Nucleus accumbens (tissue), 56 donors: ENCODE measurements around the gene ACVR2B.
"Not testable (repeated sequence)": the region's sequence is repeated elsewhere in the genome, so short reads cannot be mapped to it uniquely, and the experiment has no call there.

Source experiments
- DNase-seq, 56 donors: peaks; one replicate each; lab custom pipeline; 2025; lab: John Stamatoyannopoulos, UW

The ACVR2B gene

DNA sequence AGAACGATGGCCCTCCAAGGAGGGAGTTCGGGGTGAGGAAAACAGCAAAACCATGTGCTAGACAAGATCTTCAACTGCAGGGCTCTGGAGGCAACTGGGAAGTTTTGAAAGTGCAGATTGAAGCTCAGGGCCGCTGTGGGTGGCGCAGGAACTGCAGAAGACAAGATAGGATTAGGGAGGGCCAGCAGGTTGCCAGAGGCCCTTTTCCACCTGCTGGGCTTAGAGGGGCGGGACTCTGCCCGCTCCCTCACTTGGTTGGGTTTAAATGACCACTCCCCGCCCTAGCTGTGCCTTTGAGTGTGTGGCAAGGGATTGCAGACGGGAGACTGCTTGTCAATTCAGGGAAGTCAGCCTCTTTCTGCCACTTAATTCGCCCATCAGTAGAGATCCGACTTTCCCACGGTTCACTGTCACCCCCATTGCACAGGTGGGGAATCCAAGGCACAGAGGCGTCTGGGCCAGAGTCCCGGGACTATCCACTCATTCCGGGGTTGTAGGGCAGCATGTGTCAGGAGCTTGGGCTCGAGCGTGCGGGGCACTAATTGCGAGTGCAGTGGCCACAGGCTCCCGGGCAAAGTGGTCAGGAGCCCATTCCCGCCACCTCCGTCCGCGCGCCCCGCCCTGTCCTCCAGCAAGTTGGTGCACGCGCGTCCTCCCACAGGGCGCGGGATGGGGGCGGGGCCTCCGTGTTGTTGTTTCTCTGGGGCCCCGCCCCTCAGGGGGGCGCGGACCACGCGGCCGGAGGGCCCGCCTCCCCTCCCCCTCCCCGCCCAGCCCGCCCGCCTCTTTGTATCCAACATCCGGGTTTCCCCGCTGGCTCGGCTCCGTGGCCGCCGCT is at the start of gene ACVR2B:
TSS of gene ACVR2B (plus strand) at position 816 of the 838 bp plus-strand sequence. CDS start 433 bp downstream, outside the sequence.
- peak in 55 of 56 donors; percentile 22 to 95 (median 82) for DNase-seq

DNA sequence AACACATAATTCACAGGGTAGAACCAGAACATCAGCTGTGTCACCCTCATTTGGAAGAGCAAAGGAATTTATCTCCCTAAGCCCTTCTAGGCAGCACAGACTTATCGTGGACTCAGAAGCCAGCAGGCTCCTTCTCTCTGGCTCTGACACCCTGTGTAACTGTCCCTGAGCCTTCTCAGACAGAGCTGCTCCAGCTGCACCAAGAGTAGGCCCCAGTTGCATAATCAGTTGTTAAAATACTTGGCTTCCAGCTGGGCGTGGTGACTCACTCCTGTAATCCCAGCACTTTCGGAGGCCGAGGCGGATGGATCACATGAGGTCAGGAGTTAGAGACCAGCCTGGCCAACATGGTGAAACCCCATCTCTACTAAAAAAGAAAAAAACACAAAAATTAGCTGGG is 49.4 kb upstream of the ACVR2B start:
- DNase-seq, result no peak

- DNase-seq, result no peak
These were observed 42.1 kb upstream of the ACVR2B start for GRCh38 chr3:38411591-38411990.

- DNase-seq, result not testable (repeated sequence)
These were observed 32.9 kb upstream of the ACVR2B start for GRCh38 chr3:38420758-38421157.

- DNase-seq, result no peak
These were observed 31.9 kb upstream of the ACVR2B start for GRCh38 chr3:38421679-38422336.

GRCh38 chr3:38426798-38427426 is 26.8 kb upstream of the ACVR2B start:
- not testable (repeated sequence) for DNase-seq

GRCh38 chr3:38432871-38433658 is 20.6 kb upstream of the ACVR2B start:
- not testable (repeated sequence) for DNase-seq

GRCh38 chr3:38433661-38434060 is 20.0 kb upstream of the ACVR2B start:
- not testable (repeated sequence) for DNase-seq

- DNase-seq, result not testable (repeated sequence)
These were observed 15.1 kb upstream of the ACVR2B start for GRCh38 chr3:38438436-38439069.

- DNase-seq, result not testable (repeated sequence)
These were observed 10.5 kb upstream of the ACVR2B start for GRCh38 chr3:38443205-38443604.

- DNase-seq, result no peak
These were observed 7.5 kb upstream of the ACVR2B start for GRCh38 chr3:38446085-38446686.

DNA sequence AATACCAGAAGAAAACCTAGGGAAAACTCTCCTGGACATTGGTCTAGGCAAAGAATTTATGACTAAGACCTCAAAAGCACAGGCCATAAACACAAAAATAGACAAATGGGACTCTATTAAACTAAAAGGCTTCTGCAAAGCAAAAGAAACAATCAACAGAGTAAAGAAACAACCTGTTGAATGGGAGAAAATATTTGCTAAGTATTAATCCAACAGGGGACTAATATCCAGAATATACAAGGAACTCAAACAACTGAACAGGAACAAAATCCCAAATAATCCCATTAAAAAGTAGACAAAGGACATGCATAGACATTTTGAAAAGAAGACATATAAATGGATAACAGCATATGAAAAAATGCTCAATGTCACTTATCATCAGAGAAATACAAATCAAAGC is 6.9 kb upstream of the ACVR2B start:
- DNase-seq, result no peak

DNA sequence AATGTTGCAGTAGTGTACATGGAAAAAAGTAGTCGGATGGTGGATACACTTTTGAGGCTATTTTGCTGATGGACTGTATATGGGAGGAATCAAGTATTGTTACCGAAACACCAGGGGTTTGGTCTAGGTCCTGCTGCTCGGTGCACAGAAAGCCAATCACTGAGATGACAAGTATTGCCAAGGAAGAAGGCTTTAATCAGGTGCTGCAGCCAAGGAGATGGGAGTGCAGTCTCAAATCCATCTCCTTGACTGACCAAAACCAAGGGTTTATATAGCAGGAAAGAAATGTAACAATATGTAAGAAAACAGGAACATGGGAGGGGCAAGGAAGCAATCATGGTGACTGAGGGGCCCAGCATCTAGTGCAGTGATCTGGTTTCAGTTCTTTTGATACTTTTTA is 2.8 kb upstream of the ACVR2B start:
- no peak for DNase-seq

DNA sequence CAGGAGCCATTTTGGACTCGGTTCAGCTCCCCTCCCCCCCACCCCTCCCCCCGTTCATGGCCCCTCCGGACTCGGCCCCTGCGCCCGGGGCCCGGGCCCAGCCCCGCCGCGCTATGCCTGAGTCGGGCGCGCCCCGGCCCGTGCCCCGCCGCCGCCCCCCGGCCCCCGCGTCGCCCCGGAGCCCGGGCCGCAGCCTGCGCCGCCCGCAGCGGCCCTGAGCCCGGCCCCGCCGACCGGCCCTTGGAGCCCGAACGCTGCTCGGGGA is 155 bp downstream of the ACVR2B start:
- DNase-seq, result peak in 1 of 56 donors; percentile 51

- peak in 31 of 56 donors; percentile 18 to 63 (median 39) for DNase-seq
These were observed 641 bp downstream of the ACVR2B start for GRCh38 chr3:38454178-38454883.

DNA sequence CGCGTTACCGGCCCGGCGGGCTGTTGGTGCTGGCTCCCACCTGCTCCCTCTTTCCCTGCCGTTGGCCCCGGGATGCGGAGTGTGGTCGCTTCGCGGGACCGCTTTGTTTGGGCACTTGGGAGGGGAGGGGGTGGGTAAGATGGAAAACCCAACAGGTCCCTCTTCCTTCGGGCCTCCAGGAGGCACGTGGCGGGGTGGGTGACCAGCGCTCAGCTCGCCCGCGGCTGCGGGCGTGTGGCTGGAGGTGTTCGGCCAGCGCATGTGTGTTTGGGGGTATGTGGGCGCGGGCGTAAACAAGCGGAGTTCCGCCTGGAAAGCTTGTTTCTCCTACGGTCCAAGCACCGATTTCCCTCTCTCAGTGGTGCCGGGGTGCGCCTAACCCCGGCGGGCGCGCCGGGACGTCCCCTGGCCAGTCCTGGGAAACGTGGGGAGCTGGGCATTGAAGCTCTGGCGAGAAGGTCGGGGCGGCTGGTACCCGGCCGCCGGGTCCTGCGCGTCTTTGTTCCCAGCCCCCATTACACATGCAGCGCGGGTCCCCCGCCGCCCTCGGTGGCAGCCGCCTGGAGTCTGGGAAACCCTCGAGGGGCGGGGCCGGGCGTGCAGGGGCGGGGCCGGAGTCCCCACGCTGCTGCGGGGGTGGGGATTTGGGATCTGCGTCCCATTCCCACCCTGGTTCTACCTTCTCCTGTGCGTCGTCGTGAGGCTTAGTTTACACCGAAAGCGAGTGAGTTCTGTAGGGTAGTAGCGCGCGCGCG is 1.4 kb downstream of the ACVR2B start:
- peak in 47 of 56 donors; percentile 15 to 81 (median 51) for DNase-seq

DNA sequence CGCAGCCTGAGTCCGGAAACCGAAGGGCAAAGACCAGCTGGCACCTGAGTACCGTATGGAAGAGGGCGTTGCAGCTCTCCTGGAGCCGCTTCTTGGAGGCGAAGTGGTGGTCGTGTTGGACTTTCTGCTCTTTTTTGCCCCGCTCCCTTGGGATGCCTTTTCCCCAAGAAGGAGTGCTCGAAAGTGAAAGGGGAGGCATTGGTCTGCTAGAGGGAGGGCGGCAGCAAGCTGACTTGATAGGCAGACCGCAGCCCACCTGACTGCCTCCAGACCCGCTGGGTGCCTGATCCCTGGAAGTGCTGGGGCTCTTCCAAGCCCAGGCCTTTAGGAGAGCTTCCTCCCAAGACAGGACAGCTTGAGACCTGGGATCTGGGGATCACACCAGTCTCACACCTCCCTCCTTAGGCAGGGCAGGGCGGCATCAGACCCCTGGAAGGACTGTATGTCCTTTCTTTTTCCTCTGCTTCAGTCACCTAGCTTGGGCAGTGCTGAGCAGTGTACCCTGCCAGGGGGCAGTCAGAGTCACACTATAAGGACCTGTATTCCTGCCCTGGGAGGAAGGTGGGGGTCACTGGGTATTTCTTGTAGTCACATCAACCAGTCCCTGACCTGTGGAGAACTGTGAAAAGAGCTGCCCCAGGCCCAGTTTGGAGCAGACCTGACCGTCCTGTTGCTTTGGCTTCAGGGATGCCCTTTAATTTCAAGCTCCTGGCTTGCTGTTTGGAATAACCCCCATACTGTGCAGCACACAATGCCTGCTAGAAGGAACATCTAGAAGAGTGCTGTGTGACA is 2.1 kb downstream of the ACVR2B start:
- DNase-seq, result peak in 7 of 56 donors; percentile 14 to 64 (median 43)
